NCI-H146 treated with DMSO at 0.1 percent for 48 hours (cell line): ENCODE results near the gene SH3BP1.

Source experiments
- DNase-seq: peaks from one replicate; lab custom pipeline; 2025; ENCODE audit not compliant: unreplicated experiment; lab: John Stamatoyannopoulos, UW

Gene SH3BP1

GRCh38 chr22:37701141-37701786 is 61.8 kb downstream of the SH3BP1 start:
- no peak for DNase-seq

DNA sequence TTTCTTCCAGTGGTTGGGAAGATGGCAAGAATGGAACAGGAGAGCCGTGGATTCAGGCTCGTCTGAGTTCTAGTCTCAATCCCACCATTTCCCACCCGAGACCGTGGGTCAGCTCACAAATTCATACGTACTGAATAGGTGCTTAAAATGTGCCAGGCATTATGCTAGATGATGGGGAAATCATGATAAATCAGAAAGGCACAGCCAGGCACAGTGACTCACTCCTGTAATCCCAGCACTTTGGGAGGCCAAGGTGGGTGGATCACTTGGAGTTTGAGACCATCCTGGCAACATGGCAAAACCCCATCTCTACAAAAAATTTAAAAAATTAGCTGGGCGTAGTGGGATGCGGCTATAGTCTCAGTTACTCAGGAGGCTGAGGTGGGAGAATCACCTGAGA is 64.4 kb downstream of the SH3BP1 start:
- no peak for DNase-seq

GRCh38 chr22:37704645-37705044 is 65.2 kb downstream of the SH3BP1 start:
- no peak for DNase-seq

DNA sequence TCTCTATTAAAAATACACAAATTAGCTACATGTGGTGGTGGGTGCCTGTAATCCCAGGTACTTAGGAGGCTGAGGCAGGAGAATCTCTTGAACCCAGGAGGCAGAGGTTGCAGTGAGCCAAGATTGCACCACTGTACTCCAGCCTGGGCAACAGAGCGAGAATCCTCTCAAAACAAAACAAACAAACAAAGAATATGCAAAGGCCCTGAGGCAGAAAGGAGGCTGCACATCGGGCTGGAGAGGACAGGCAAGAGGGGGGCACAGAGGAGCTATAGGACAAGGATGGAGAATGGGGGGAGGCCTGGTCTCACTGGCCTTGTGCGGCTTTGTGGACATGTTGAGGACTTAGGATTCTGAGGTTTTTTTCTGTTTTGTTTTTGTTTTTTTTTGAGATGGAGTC is 65.7 kb downstream of the SH3BP1 start:
- no peak for DNase-seq
